ENCODE measurements around the gene RNF223.
"Not testable (repeated sequence)": the region's sequence is repeated elsewhere in the genome, so short reads cannot be mapped to it uniquely, and the experiment has no call there.

The RNF223 gene

GRCh38 chr1:1066403-1067283 lies 7.5 kb downstream of the RNF223 start:
- H3K4me3 ChIP-seq (ENCODE audit: control insufficient read depth, low read depth, low read length), result no peak overlapping the region
- DNase-seq (ENCODE audit: low read depth), result no peak
- TF ChIP-seq CTCF (conservative IDR thresholded peaks at IDR 0.05; ENCODE audit: control insufficient read depth, insufficient read depth, low read depth, low read length), result no peak

- not testable (repeated sequence) for H3K4me3 ChIP-seq (ENCODE audit: control insufficient read depth, low read depth, low read length); DNase-seq (ENCODE audit: low read depth)
Measured at GRCh38 chr1:1065940-1066304, 8.2 kb downstream of the RNF223 start.

- no peak for DNase-seq (ENCODE audit: low read depth)
- H3K4me3 ChIP-seq (ENCODE audit: control insufficient read depth, low read depth, low read length), result no peak overlapping the region
- no peak for TF ChIP-seq CTCF (conservative IDR thresholded peaks at IDR 0.05; ENCODE audit: control insufficient read depth, insufficient read depth, low read depth, low read length)
Measured at GRCh38 chr1:1065265-1065939, 8.7 kb downstream of the RNF223 start.

GRCh38 chr1:1063945-1064831 lies 9.9 kb downstream of the RNF223 start:
- DNase-seq (ENCODE audit: low read depth), result peak; percentile 84
- no peak overlapping the region for H3K4me3 ChIP-seq (ENCODE audit: control insufficient read depth, low read depth, low read length)
- TF ChIP-seq CTCF (conservative IDR thresholded peaks at IDR 0.05; ENCODE audit: control insufficient read depth, insufficient read depth, low read depth, low read length), result no peak

- TF ChIP-seq CTCF (conservative IDR thresholded peaks at IDR 0.05; ENCODE audit: control insufficient read depth, insufficient read depth, low read depth, low read length), result no peak
- H3K4me3 ChIP-seq (ENCODE audit: control insufficient read depth, low read depth, low read length), result no peak overlapping the region
- no peak for DNase-seq (ENCODE audit: low read depth)
Measured at GRCh38 chr1:1063261-1063944, 10.7 kb downstream of the RNF223 start.

- DNase-seq (ENCODE audit: low read depth), result peak; percentile 13
- no peak for TF ChIP-seq CTCF (conservative IDR thresholded peaks at IDR 0.05; ENCODE audit: control insufficient read depth, insufficient read depth, low read depth, low read length)
- no peak overlapping the region for H3K4me3 ChIP-seq (ENCODE audit: control insufficient read depth, low read depth, low read length)
Measured at GRCh38 chr1:1062348-1063163, 11.6 kb downstream of the RNF223 start.
